DMS153 (cell line): Measurements from ENCODE around the gene MLLT6.

Source experiments
- DNase-seq: peaks from one replicate; lab custom pipeline; 2025; lab: John Stamatoyannopoulos, UW

MLLT6 gene

DNA sequence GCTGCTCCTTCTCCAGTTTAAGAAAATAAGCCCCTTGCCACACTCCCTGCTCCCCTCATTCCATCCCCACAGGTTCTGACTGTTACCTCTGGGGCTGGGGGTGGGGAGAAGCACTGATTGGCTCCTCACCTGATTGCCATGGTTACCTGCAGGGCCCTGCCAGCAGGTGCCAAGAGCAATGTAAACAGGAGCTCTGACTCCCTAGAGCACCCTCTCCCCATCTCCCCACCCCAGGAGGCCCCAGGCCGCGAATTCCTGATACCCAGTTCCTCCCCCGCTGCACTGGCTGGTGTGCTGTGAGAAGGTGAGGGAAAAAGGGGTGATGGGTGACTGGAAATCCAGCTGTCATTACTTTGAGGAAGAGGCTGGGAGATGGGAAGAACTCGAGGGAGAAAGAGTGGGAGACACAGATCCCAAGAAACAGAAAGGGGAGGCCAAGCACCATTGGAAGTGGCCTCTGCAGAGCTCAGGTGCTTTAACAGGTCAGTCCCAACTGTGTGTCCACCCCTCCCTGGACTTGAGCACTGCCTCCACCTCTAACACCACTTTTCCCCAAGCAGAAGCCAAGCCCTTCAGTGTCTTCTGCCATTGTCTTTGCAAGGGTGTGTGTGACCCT lies 38.6 kb downstream of the MLLT6 start:
- peak; percentile 57 for DNase-seq

DNA sequence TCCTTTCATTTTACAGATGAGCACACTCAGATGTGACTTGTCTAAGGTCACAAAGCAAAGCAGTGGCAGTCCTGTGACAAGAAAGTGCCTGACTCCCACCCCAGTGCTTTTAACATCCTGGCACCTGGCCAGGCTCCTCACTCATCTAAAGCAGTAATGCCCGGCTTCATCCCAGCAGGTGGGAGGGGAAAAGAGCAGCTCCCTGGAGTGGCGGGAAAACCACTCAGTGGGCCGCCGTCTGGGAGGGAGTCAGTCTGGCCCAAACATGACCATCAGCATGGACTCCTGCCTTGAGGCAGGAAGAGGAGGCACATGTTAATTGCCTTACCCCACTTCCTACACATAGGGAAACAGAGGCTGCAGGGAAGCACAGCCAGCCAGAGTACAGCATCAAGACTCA lies 40.5 kb downstream of the MLLT6 start:
- DNase-seq = peak; percentile 72

DNA sequence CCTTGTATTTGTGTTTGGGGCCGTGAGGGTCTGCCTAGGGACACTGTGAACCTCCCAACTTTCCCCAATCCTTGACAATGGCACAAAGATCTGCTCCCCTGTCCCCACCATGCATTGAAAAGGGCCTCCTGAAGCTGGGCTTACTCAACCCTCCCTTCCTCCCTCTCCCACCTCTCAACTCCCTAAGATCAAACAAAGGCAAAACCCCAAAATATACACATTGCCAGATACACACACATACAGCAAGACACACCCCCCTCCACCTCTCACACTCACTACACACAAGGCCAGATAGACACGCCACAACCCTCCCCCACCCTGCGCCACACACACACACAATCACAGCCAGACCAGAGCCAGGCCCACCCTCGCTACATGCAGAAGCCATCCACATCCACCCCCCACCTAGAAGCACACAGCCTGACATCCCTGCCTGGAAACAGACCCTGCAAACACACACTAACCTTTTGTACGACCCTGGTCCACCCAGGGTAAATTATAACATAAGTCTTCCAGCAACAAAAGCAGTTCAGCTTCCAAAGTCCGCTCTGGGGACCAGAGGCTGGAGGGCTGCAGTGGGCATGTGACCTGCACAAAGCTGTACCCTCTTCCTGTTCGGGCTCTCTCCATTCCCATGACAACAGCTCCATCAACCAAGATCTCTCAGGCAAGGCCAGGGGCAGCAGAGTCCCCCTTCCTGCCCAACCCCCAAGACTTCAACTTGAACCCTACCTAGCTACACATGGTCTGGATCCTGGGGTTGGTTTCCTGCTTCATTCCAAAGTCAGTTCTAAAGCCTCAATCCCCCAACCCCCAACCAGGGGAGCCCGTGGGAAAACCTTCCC lies 41.2 kb downstream of the MLLT6 start:
- no peak for DNase-seq

DNA sequence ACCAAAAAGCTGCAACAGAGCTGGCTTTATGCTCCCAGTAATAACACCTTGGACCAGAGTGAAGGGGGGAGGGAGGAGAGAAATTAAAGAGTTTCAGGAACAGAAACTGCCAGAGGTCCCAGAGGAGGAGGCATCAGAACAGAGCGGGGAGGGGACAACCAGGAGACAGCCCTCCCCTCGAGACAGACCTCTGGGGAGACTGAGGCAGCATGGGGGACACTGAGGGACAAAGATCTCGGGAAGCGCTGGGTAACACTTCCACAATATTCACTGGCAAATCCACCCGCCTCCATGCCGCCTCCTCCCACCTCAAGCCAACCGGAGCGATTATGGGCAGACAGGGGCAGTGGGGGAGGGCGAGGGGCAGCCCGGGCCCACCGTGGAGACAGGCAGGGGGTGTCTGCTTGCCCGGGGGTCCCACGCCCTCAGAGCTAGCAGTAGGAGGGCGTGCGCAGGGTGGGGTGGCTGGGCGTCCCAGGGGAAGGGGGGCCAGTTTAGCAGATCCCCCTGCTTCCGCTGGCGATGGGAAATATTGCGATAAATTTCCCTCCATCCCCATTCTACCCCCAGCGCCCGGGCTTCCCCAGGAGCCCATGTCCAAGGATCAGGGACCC lies 41.9 kb downstream of the MLLT6 start:
- DNase-seq = no peak

DNA sequence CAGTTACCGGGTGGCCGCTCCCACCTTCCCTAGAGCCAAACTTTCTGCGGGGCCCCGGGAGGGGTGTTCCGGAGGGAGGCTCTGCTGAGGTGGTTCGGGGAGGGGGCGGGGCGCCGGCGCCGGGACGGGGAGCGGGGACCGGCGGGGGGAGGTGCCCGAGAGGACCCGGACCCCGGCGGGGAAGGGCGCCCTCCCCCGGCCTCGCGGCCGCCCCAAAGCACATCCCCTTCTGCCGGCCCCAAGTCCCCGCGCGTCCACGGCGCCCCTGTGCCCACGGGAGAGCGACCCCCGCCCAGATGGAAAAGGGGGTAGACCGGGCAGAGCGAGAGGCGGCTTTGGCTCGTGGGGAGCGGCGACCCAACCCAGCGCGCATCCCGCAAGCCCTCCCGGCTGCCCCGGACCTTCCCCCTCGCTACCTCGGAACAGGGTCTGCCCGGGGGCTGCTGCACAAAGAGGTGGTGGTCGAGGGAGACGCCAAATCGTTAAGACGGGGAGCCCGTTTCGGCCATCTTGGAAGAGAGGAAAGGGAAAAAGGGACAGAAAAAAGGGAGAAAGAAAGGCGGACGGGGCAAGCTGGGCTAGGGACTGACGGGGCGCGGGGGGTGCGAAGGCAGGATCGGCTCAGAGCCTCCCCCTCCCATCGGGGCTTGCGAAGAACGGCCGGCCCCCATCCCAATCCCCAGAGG lies 42.5 kb downstream of the MLLT6 start:
- DNase-seq = no peak

DNA sequence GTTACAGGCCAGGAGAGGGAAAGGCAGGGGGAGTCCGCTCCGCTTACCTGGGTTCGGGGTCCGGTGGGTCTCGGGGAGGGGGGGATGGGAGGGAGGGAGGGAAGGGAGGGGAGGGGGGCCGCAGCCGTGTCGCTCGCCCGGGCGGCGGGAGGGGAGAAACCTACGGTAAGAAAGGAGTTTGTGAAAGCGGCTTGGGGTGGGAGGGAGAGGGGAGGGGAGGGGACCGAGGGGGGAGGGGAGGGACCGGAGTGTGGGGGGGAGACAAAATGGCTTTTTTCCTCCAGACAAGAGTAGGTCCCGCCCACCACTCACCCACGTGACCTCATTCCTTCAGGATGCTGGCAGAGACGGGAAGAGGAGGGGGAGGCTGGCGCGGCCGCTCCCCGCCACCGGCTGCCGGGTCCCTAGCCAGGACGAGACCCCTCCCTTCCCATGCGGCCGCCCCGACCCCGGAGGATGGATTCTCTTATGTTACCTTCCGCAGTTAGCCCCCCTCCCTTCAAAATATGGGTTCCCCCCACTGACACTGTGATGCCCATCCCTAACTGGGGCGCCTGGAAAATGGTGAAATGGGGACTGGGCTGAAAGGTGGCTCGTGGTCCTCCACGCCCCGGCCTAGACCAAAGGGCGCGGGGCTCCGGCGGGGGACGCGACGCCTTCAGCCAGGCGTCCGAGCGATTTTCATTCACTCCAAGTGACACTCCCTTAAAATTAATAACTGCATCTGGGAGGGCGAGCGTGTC lies 43.2 kb downstream of the MLLT6 start, which contains the start of gene PCGF2:
Gene PCGF2, minus strand, starts transcription at position 188 of the 743 bp plus-strand sequence. CDS start 7,934 bp downstream, outside the sequence.
- DNase-seq = peak; percentile 78

DNA sequence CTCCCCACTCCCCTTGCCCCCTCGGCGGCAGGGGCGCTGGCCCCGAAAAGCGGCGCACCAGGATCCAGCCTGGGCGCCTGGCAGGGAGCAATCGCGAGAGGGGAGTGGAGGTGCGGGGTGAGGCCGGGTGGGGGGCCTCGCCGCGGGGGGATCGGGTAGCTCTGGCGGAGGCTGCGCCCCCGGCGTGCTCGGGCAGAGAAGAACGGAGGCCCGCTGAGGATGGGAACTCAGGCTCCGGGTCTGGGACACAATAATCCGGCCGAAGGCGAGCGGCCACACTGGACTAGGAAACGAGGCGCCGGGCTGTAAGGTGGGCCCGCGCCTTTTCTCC lies 43.8 kb downstream of the MLLT6 start:
- no peak for DNase-seq

DNA sequence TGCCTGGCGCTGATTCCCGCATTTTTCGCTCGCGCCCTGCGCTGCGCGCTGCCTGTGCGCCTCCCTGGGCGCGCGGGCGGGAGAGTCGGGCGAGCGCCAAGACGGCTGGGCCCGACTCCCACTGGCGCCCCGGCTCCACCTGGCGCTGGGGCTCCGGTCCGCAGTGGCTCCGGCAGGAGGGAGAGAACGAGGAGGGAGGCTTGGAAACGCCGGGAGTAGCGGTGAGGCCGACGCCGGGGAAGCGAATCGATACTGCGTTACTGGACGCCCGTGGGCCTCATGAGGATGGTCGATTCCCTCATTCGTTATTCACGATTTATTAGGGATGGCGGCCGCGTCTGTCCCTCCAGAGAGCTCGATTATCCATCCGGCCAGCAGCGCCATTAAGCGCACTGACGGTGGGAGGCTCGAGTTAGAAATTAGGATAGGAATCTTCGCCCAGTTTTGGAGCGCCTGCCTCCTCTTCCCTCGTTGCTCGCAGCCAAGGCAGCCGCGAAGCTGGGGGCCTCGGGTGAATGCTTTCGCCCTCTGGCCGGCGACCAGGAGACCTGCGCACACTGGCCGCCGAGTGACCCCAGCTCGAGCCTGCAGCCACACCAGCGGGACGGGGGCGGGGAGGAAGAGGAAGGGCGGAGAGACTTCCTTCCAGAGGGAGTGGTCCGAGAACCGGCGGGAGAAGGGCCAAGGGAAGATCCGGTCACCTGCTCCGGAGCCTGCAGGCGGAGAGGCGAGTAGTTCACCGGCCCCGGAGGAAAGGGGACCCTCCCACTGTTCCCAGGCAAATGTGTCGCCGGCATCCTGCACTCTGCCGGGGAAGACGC lies 44.4 kb downstream of the MLLT6 start:
- peak; percentile 40 for DNase-seq

DNA sequence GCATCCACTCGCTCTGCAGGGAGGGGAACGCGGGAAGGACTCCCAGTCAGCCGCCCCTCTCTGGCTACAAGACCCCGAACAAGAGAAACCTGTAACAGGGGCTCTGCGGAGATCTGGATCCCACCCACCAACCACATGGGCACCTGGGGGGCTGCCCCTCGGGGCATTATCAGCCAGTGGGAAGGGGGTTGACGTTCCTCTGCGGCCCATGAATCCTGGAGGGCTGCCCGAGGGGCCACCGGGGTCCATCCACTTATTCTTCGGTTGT lies 44.9 kb downstream of the MLLT6 start:
- no peak for DNase-seq

DNA sequence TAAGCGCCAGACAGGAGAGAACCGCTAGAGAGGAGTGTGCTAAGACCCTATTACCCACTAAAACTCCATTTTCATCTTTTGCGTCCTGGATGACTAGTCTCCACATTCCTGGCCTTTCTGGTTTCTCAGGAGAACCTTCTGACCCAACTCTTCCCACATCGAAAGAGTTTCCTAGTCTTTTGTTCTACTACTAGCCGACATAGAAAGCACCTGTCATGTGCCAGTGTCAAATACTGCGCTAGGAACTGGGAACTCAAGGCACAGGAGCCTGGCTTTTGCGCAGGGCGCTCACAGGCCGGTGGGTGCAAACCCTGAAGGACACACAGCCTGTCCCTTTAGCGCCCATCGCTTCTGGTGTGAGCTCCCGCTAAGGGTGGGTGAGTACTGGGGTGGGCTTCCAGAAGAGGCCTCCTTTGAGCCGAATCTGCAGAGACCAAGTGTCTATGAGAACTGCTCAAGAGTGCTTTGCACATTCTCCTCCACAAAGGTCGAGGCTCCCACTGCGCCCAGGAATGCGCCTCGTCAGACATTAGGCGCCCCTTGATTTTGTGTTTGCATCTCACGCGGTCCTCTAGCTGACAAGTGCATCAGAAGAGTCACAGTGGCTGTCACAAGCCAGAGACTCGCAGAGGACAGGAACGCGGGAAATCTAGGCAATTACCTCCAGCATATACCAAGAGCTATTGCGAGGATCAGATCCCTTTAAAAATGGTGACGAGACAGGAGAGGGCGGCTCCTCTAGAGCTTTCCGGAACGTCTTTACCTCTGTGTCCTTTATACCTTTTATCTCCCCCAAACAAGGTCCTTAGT lies 45.4 kb downstream of the MLLT6 start:
- DNase-seq = peak; percentile 31

DNA sequence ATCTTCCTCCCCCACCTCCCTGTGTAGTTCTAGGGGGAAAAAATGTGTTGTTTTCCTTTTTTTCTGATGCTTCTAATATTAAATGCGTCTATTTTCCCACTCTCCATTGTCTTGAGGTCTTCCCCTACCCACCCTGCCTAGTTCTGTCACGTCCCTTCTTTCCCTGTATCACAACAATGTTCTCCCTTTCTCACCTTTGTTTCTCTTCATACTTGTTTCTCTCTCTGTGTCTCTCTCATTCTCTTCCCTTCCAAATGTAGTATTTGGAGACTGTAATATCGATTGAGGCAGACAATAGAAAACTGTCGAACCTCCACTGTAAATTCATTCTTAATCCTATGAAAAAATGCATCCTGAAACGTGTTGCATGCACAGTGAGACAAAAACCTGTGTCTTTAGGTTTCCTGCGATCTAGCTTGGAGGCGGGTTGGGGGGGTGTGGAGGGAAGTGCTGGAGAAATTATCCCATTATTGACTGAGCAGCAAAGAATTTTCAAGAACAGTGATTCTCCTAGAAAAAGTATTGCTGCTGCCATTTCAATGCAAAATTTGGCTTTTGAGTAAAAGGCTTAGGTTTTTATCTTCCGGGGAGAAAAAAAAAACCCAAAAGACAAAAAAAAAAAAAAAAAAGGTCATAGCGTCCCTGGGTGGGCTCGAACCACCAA lies 46.2 kb downstream of the MLLT6 start:
- no peak for DNase-seq

DNA sequence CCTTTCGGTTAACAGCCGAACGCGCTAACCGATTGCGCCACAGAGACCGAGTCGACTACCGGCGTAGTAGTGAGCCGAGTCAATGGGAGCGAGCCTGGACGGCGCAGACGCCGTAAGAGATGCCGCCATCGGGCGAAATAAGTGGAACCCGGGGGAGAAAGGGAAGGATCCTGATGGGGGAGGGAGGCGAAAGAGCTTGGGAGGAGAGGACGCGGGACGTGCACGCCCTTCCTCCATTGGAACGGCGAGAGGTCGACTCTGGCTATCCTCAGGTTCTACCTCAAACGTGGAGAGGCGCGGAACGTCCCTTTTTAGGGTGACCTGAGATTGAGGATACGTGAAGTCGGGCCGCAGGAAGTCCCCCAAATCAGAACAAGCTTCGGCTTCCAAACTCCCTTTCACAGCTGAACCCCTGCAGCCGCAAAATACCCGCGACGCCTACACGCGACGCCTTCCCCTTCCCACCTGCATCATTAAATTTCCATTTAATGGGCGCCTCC lies 46.8 kb downstream of the MLLT6 start:
- peak; percentile 86 for DNase-seq

DNA sequence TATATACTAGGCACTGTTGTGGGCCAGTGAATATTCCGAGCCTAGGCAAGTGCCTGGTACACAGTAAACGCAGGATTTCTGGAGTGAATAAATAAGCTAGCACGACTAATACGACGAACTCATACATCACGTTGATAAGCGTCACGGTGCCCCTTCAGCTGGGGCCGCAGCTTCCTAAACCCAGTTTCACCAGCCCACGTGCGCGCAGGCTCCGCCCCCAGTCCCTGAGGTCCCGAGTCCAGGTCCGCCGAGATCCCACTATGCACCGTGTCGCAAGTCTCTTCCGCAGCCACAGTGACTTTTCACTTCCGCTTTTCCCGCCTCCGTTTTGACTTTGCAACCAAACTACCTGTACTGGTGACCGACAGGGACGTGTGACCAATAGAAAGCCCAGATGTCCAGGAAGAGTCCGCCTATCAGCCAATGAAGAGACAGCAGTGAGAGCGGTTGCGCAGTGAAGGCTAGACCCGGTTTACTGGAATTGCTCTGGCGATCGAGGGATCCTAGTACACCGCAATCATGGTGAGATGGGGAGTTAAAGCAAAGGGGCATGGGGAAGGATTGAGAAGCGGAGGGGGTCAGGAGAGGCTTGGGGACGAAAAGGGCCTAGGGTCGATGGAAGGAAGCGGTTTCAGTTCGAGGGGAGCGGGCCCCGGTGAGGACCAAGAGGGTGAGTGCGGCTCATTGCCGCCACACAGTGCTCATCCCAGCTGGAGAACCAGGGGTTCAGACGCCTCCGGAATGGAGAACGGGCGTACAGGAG lies 47.4 kb downstream of the MLLT6 start, which contains the start of gene PSMB3:
Gene PSMB3, plus strand, starts transcription at position 434 of the 763 bp plus-strand sequence. Its CDS starts 86 bp downstream, at position 520.
- peak; percentile 99 for DNase-seq

DNA sequence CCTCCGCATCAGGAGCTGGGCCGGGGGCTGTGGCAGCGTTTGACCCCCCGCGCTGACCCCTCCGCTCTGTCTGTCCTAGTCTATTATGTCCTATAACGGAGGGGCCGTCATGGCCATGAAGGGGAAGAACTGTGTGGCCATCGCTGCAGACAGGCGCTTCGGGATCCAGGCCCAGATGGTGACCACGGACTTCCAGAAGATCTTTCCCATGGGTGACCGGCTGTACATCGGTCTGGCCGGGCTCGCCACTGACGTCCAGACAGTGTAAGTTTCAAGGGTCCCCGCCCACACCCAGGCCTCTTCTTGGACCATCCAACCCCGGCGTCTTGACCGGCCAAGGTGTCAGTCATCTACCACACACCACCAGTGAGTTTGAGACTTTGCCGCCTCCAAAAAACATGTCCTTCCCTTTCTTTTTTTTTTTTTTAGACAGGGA lies 48.0 kb downstream of the MLLT6 start:
- no peak for DNase-seq

DNA sequence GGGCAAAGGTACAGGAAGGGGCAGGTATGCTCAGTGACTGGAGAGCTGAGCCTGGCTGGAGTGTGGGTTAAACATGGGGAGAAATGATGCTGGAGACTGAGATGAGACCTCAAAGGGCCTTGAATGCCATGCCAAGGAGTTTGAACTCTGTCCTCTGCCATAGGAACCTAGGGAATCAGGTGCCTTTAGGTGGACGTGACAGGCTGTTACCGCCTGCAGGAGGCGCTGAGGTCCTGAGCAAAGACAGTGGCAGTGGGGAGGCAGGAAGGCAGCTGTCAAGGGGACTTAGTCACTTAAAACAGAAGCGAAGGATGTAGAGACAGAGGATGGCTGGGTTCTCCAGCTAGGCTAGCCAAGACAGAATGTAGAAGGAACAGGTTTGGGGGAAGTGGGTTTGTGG lies 56.5 kb downstream of the MLLT6 start:
- DNase-seq = no peak

DNA sequence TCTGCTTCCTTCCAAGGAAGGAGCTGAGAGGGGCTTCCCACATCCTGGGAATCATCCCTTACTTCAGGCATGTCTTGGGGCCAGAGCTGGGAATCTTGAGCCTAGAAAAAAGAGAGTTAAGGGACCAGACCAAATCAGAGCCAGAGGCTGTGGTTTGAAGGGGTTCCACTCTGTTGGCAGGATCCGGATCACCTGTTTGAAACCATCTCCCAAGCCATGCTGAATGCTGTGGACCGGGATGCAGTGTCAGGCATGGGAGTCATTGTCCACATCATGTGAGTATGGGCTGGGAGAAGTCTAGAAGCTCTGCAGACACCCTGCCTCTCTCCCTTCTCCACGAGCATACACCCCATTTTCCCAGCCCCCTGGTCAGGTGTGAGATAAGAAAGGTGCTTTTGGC lies 57.2 kb downstream of the MLLT6 start:
- no peak for DNase-seq

DNA sequence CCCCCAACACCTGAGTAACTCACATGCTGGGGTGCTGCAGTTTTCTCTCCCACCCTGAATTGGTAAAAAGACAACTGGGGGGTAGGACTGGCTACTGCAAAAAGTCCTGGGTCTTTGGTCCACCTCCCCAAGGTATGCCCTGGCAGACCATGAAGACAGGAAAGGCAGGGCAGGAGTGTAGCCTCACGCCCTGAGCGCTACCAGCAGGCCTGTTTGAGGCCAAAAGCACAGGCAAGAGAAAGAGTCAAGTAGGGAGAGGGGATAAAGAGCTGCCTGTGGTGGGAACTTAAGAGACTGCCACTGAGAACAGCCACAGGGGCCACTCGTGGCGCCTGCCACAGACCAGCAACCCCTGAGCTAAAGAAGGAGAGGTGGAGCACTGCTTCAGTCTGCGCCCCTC lies 61.3 kb downstream of the MLLT6 start:
- no peak for DNase-seq

DNA sequence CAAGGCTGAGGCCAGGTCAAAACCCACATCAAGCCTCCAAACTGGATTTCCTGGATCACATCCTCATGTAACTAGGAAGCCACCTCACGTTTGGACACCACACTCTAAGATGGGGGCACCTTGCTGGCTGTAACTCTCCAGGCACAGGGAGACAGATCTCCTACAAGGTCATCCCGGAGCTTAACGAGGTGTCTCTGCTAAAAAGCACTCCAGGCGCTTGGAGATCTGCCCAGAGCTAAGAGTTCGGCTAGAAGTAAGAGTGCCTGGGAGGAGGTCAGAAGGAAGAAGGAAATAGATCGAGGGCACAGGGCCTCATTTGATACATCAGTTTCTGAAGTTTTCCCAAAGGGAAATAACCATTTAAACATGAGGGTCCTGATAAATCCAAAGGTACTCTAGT lies 63.3 kb downstream of the MLLT6 start:
- no peak for DNase-seq

DNA sequence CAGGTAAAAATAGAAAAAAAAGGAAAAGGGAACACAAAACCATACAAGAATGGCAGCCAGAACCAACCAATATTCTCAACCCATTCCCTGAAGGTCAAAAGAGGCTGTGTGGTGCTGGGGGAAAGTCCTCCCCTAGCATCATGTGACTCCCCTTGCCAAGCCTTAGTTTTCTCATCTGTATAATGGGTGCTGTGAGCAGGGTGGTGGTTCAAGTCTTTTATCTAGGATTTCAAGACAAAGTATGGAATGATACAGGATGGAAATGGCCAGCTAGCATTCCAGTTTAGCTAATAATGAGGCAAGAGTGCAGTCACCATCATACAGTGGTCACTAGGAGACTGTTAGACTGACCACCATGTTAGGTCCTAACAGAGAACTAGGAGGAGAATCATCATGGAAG lies 68.2 kb downstream of the MLLT6 start:
- DNase-seq = no peak
